A673 (cell line): ENCODE data around the gene SMARCA2. TPM values are rescaled to one million over a fixed set of nuclear protein-coding genes. Genes with fewer than 3 reads are reported as not detected.

Source experiments
- BruUV-seq: library from RNA; stranded (reverse); fragments of 400-500 nt; replicated peaks from 2 replicates; lab custom pipeline; 2021; lab: Mats Ljungman, UMichigan
- CTCF ChIA-PET: fragments of 300-600 bp; sonication (Branson Sonifier 250); formaldehyde crosslinking; loops from one replicate; lab custom pipeline; 2022; ENCODE audit warnings: antibody characterized with exemption; lab: Charles Lee
- POLR2A ChIA-PET: fragments of 300-600 bp; sonication (Branson Sonifier 250); formaldehyde crosslinking; loops from one replicate; lab custom pipeline; 2022; ENCODE audit warnings: antibody characterized with exemption; ENCODE audit not compliant: low non-redundant PET; lab: Charles Lee
- DNase-seq: peaks from one replicate; pipeline ENCODE4 v3.0.0-alpha.2; 2015; ENCODE audit warnings: low spot score
- H3K27ac ChIP-seq: fragments of 200-600 bp; sonication (generic); 2 replicates; pipeline ENCODE4 v1.5.1; 2016; ENCODE audit warnings: mixed run types, low read depth, mild to moderate bottlenecking, mixed read lengths, antibody characterized with exemption, low read length; ENCODE audit not compliant: poor library complexity, severe bottlenecking
- H3K27me3 ChIP-seq: fragments of 200-600 bp; sonication (generic); replicated peaks from 2 replicates; pipeline ENCODE4 v1.6.1; 2017; ENCODE audit warnings: mixed run types, low read depth, mild to moderate bottlenecking, mixed read lengths, antibody characterized with exemption, low read length; ENCODE audit not compliant: insufficient read depth, poor library complexity
- H3K36me3 ChIP-seq: fragments of 200-600 bp; sonication (generic); 2 replicates; pipeline ENCODE4 v1.6.1; 2016; ENCODE audit warnings: mixed run types, mild to moderate bottlenecking, mixed read lengths, antibody characterized with exemption, low read length; ENCODE audit not compliant: insufficient read depth, poor library complexity, severe bottlenecking
- H3K4me1 ChIP-seq: fragments of 200-600 bp; sonication (generic); 2 replicates; pipeline ENCODE4 v1.6.1; 2017; ENCODE audit warnings: mixed run types, mild to moderate bottlenecking, mixed read lengths, antibody characterized with exemption, low read length; ENCODE audit not compliant: insufficient read depth, poor library complexity, severe bottlenecking
- H3K4me3 ChIP-seq: fragments of 200-600 bp; sonication (generic); 2 replicates; pipeline ENCODE4 v1.5.1; 2016; ENCODE audit warnings: low read depth, mixed run types, mild to moderate bottlenecking, mixed read lengths, low read length; ENCODE audit not compliant: poor library complexity, severe bottlenecking
- H3K9me3 ChIP-seq: fragments of 200-600 bp; sonication (generic); 2 replicates; pipeline ENCODE4 v1.6.1; 2016; ENCODE audit warnings: mixed run types, low read depth, mild to moderate bottlenecking, mixed read lengths, antibody characterized with exemption, low read length; ENCODE audit not compliant: poor library complexity, severe bottlenecking
- CTCF ChIP-seq: fragments of 300-800, 200-600 bp; sonication (generic); conservative IDR thresholded peaks from 2 replicates; pipeline ENCODE4 v1.5.1; 2017; ENCODE audit warnings: low read depth, mild to moderate bottlenecking, antibody characterized with exemption, low read length, moderate library complexity, mixed read lengths
- EZH2 ChIP-seq: fragments of 200-600 bp; sonication (generic); IDR thresholded peaks from 2 replicates; pipeline ENCODE4 v1.6.1; 2017; ENCODE audit warnings: borderline replicate concordance, low read depth, mild to moderate bottlenecking, mixed read lengths, antibody characterized with exemption, low read length; ENCODE audit not compliant: poor library complexity, severe bottlenecking
- intact Hi-C: fragments of 100-400 bp; cut with micrococcal nuclease; formaldehyde crosslinking; loops from one replicate; pipeline ENCODE4 v1.10.0; 2022; ENCODE audit not compliant: unreplicated experiment
- total RNA-seq: library from RNA; stranded (reverse); gene quantifications from 2 replicates; pipeline ENCODE4 v1.2.3, GENCODE V29; 2021

SMARCA2 gene
- total RNA-seq, 1 experiment from 2014 or later, result 69.0 TPM

GRCh38 chr9:2021731-2022130 is 6.6 kb downstream of the SMARCA2 start:
- no peak for DNase-seq
- H3K27me3 ChIP-seq, result no peaks in the 10 kb centered on the region
- ChIA-PET POLR2A (no interaction called here), CTCF (no interaction called here)
- H3K27ac ChIP-seq, result no peak overlapping the region
- BruUV-seq, result no TSS peak
- TF ChIP-seq CTCF (no peak), EZH2 (no peak)
- H3K4me1 ChIP-seq, result peaks cover 28% of the 10 kb centered on the region
- intact Hi-C loops, result no loop called here
- no peak overlapping the region for H3K4me3 ChIP-seq
- no peaks in the 10 kb centered on the region for H3K9me3 ChIP-seq
- H3K36me3 ChIP-seq, result no peaks in the 10 kb centered on the region

- no peaks in the 10 kb centered on the region for H3K36me3 ChIP-seq
- DNase-seq, result no peak
- no peak for TF ChIP-seq EZH2
- TF ChIP-seq CTCF, result no peak
- H3K4me1 ChIP-seq, result peaks cover 33% of the 10 kb centered on the region
- H3K27me3 ChIP-seq, result no peaks in the 10 kb centered on the region
- POLR2A ChIA-PET, result no interaction called here
- BruUV-seq, result no TSS peak
- CTCF ChIA-PET, result no interaction called here
- no peaks in the 10 kb centered on the region for H3K9me3 ChIP-seq
- H3K4me3 ChIP-seq, result no peak overlapping the region
- no peak overlapping the region for H3K27ac ChIP-seq
- intact Hi-C loops, result no loop called here
These were observed 7.4 kb downstream of the SMARCA2 start for GRCh38 chr9:2022560-2022959.

GRCh38 chr9:2023042-2023441 is 7.9 kb downstream of the SMARCA2 start:
- peaks cover 33% of the 10 kb centered on the region for H3K4me1 ChIP-seq
- H3K4me3 ChIP-seq, result no peak overlapping the region
- H3K36me3 ChIP-seq, result no peaks in the 10 kb centered on the region

More at GRCh38 chr9:2023042-2023441, 7.9 kb downstream of the SMARCA2 start:
- intact Hi-C loops, result no loop called here
- CTCF ChIA-PET, result no interaction called here
- no TSS peak for BruUV-seq
- Histone ChIP-seq H3K9me3 (no peaks in the 10 kb centered on the region), H3K27me3 (no peaks in the 10 kb centered on the region), H3K27ac (no peak overlapping the region)
- DNase-seq, result no peak
- no peak for TF ChIP-seq CTCF
- TF ChIP-seq EZH2, result no peak
- POLR2A ChIA-PET, result no interaction called here
